Gastrocnemius medialis (tissue), 4 donors: ENCODE measurements around the gene PDLIM4. TPM values are rescaled to one million over a fixed set of nuclear protein-coding genes. Genes with fewer than 3 reads are reported as not detected.

Experiments
- ATAC-seq, 2 donors: fragments of 150-250 bp; one replicate each; pipeline ENCODE4 v1.9.1; 2016
- DNase-seq, 2 donors: peaks; one replicate each; pipeline ENCODE4 v3.0.0-alpha.2; 2019
- H3K27ac ChIP-seq, 4 donors: fragments of 200-600 bp; sonication (generic); 1 replicate in 1 of 4; 2 replicates in 3 of 4; pipeline ENCODE4 v1.5.1; 2016 to 2018; ENCODE audit warnings: mild to moderate bottlenecking in 2 of 4, moderate library complexity in 1 of 4
- H3K27me3 ChIP-seq, 3 donors: fragments of 200-600 bp; sonication (generic) in 2 of 3; 1 replicate in 1 of 3; 2 replicates in 2 of 3; pipeline versions ENCODE4 v1.5.1 to v1.6.0; 2016 to 2019; ENCODE audit warnings: mild to moderate bottlenecking in 1 of 3, moderate library complexity in 1 of 3
- H3K36me3 ChIP-seq, 2 donors: fragments of 200-600 bp; sonication (generic) in 1 of 2; one replicate each; pipeline ENCODE4 v1.5.1; 2017 to 2018
- H3K4me1 ChIP-seq, 2 donors: fragments of 200-600 bp; sonication (generic) in 1 of 2; one replicate each; pipeline ENCODE4 v1.5.1; 2016 to 2017; ENCODE audit warnings: mild to moderate bottlenecking in 2 of 2
- H3K4me3 ChIP-seq, 4 donors: fragments of 200-600 bp; sonication (generic) in 3 of 4; 1 replicate in 1 of 4; 2 replicates in 3 of 4; pipeline ENCODE4 v1.5.1; 2016 to 2019; ENCODE audit warnings: mild to moderate bottlenecking in 2 of 4
- H3K9me3 ChIP-seq, 3 donors: fragments of 200-600 bp; sonication (generic) in 2 of 3; 1 replicate in 1 of 3; 2 replicates in 2 of 3; pipeline ENCODE4 v1.5.1; 2016 to 2019
- POLR2A ChIP-seq, 2 donors: fragments of 450-650 bp; IDR thresholded peaks; one replicate each; pipeline ENCODE4 v1.6.1; 2017; ENCODE audit warnings: antibody characterized with exemption in 2 of 2, mild to moderate bottlenecking in 2 of 2, moderate library complexity in 2 of 2
- in situ Hi-C, 4 donors: fragments of 200-750 bp; cut with MboI; loops; one replicate each; pipeline versions ENCODE4 v1.15.0 to v1.8.0; 2017; ENCODE audit warnings: low sequenced_read_pairs in 4 of 4
- intact Hi-C: fragments of 100-400 bp; cut with DNase I; formaldehyde crosslinking; loops from one replicate; pipeline ENCODE4 v1.15.1; 2023; ENCODE audit warnings: low total_unique reads
- total RNA-seq, 4 donors: library from RNA; depleted of rRNA; stranded (reverse); fragments of >200 nt; gene quantifications; one replicate each; pipeline versions ENCODE4 v1.1.0 to v1.2.3, GENCODE V29; 2016
- TF ChIP-seq, protein P1 (sequence below), 5 experiments: fragments of 450-650 bp in 3 of 5; fragments of 200-600 bp in 2 of 5; sonication (generic) in 2 of 5; IDR thresholded peaks in 4 of 5; conservative IDR thresholded peaks in 1 of 5; 1 replicate in 4 of 5; 2 replicates in 1 of 5; pipeline ENCODE4 v1.5.1; 2016 to 2019; ENCODE audit warnings: antibody characterized with exemption in 5 of 5, mild to moderate bottlenecking in 3 of 5, moderate library complexity in 3 of 5

PDLIM4 gene
- total RNA-seq, 4 donors from 2014 or later: 0.66 to 8.0 (median 5.3) TPM

GRCh38 chr5:132228241-132229035 is 29.1 kb upstream of the PDLIM4 start:
- in situ Hi-C loops: no loop called here
- Histone ChIP-seq H3K36me3 (no peaks in the 10 kb centered on the region), H3K4me1 (peaks cover 30 to 35% of the 10 kb centered on the region in 2 donors), H3K27me3 (no peaks in the 10 kb centered on the region), H3K4me3 (peak overlapping the region; percentile 67 to 80 (median 72)), H3K27ac (peak overlapping the region; percentile 74 to 88 (median 84)), H3K9me3 (no peaks in the 10 kb centered on the region)
- ATAC-seq (no peak), DNase-seq (no peak)
- TF ChIP-seq, protein P1, sequence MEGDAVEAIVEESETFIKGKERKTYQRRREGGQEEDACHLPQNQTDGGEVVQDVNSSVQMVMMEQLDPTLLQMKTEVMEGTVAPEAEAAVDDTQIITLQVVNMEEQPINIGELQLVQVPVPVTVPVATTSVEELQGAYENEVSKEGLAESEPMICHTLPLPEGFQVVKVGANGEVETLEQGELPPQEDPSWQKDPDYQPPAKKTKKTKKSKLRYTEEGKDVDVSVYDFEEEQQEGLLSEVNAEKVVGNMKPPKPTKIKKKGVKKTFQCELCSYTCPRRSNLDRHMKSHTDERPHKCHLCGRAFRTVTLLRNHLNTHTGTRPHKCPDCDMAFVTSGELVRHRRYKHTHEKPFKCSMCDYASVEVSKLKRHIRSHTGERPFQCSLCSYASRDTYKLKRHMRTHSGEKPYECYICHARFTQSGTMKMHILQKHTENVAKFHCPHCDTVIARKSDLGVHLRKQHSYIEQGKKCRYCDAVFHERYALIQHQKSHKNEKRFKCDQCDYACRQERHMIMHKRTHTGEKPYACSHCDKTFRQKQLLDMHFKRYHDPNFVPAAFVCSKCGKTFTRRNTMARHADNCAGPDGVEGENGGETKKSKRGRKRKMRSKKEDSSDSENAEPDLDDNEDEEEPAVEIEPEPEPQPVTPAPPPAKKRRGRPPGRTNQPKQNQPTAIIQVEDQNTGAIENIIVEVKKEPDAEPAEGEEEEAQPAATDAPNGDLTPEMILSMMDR (IDR thresholded peaks at IDR 0.05 in 4 of 5, conservative IDR thresholded peaks at IDR 0.05 in 1 of 5): no peak
- TF ChIP-seq POLR2A (IDR thresholded peaks at IDR 0.05): no peak
- intact Hi-C loops: loop anchor here (5.0 kb wide), 2 partner anchors 36 to 134 kb away; no protein-coding TSS in a partner anchor

DNA sequence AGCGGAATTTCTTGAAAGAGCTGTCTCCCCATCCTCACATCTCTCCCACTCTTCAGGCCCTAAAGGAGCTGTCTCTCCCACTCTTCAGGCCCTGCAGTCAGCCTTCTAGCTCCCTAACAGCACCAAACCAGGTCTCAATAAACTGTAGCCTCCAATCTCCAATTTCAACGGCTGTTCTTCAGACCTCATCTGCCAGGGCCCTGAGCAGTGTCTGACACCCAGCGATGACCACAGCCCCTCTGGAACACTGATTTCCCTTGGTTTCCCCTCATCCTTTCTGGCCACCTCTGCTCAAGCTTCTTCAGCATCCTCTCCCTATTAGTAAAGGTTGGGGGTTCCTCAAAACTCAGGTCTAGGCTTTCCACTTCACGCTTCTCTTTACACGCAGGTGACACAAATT is 28.3 kb upstream of the PDLIM4 start:
- Histone ChIP-seq H3K4me3 (no peak overlapping the region), H3K27me3 (no peaks in the 10 kb centered on the region), H3K27ac (peak overlapping the region in 2 of 4 donors; percentile 74 to 86), H3K9me3 (no peaks in the 10 kb centered on the region), H3K36me3 (no peaks in the 10 kb centered on the region), H3K4me1 (peaks cover 25 to 27% of the 10 kb centered on the region in 2 donors)
- TF ChIP-seq POLR2A (IDR thresholded peaks at IDR 0.05): no peak
- TF ChIP-seq, protein P1 (IDR thresholded peaks at IDR 0.05 in 4 of 5, conservative IDR thresholded peaks at IDR 0.05 in 1 of 5): no peak
- DNase-seq (no peak), ATAC-seq (no peak)
- intact Hi-C loops (loop anchor here (5.0 kb wide), 2 partner anchors 37 to 133 kb away; no protein-coding TSS in a partner anchor), in situ Hi-C loops (no loop called here)

GRCh38 chr5:132230871-132231270 is 26.6 kb upstream of the PDLIM4 start:
- intact Hi-C loops: no loop called here
- H3K9me3 ChIP-seq: no peaks in the 10 kb centered on the region
- in situ Hi-C loops: no loop called here
- H3K27me3 ChIP-seq: no peaks in the 10 kb centered on the region
- H3K27ac ChIP-seq: no peak overlapping the region
- ATAC-seq: no peak
- no peaks in the 10 kb centered on the region for H3K36me3 ChIP-seq
- H3K4me1 ChIP-seq: peaks cover 9 to 12% of the 10 kb centered on the region in 2 donors
- no peak for DNase-seq
- no peak overlapping the region for H3K4me3 ChIP-seq
- TF ChIP-seq, protein P1 (IDR thresholded peaks at IDR 0.05 in 4 of 5, conservative IDR thresholded peaks at IDR 0.05 in 1 of 5): no peak
- TF ChIP-seq POLR2A (IDR thresholded peaks at IDR 0.05): no peak

GRCh38 chr5:132232465-132232864 is 25.0 kb upstream of the PDLIM4 start:
- TF ChIP-seq, protein P1 (IDR thresholded peaks at IDR 0.05 in 4 of 5, conservative IDR thresholded peaks at IDR 0.05 in 1 of 5): no peak
- no peak for TF ChIP-seq POLR2A (IDR thresholded peaks at IDR 0.05)
- H3K27me3 ChIP-seq: no peaks in the 10 kb centered on the region
- no peak overlapping the region for H3K27ac ChIP-seq
- ATAC-seq (no peak), DNase-seq (no peak)
- no peaks in the 10 kb centered on the region for H3K4me1 ChIP-seq
- no peaks in the 10 kb centered on the region for H3K36me3 ChIP-seq
- intact Hi-C loops: no loop called here
- no peak overlapping the region for H3K4me3 ChIP-seq
- in situ Hi-C loops: no loop called here
- no peaks in the 10 kb centered on the region for H3K9me3 ChIP-seq
